SK-N-SH treated with all-trans-retinoic acid at 6 μM for 48 hours (cell line): ENCODE data around the gene SPTBN4.

Experiments
- ARNTL ChIP-seq: fragments of 450-650 bp; formaldehyde crosslinking; IDR thresholded peaks from 2 replicates; pipeline ENCODE4 v1.5.0; 2020; ENCODE audit warnings: low read depth, mild to moderate bottlenecking, moderate library complexity, borderline replicate concordance
- BACH2 ChIP-seq: fragments of 250-450 bp; sonication (Bioruptor Pico); IDR thresholded peaks from 2 replicates; pipeline ENCODE4 v1.9.0; 2021; ENCODE audit warnings: mild to moderate bottlenecking, borderline replicate concordance
- CSDC2 ChIP-seq: fragments of 250-450 bp; sonication (Bioruptor Pico); IDR thresholded peaks from 2 replicates; pipeline ENCODE4 v1.5.0; 2020; ENCODE audit warnings: mild to moderate bottlenecking, moderate library complexity
- OSR1 ChIP-seq: fragments of 250-450 bp; sonication (Bioruptor Pico); IDR thresholded peaks from 2 replicates; pipeline ENCODE4 v1.8.0; 2022; ENCODE audit warnings: moderate library complexity, mild to moderate bottlenecking, inconsistent platforms
- PPARA ChIP-seq: fragments of 250-450 bp; sonication (Bioruptor Pico); IDR thresholded peaks from 2 replicates; pipeline ENCODE4 v1.5.0; 2020; ENCODE audit warnings: mild to moderate bottlenecking, borderline replicate concordance
- RARB ChIP-seq: fragments of 250-450 bp; sonication (Bioruptor Pico); IDR thresholded peaks from 2 replicates; pipeline ENCODE4 v1.8.0; 2021; ENCODE audit warnings: mild to moderate bottlenecking, moderate library complexity
- TCF4 ChIP-seq: fragments of 250-450 bp; sonication (Bioruptor Pico); IDR thresholded peaks from 2 replicates; pipeline ENCODE4 v1.8.0; 2021; ENCODE audit warnings: mild to moderate bottlenecking, moderate library complexity, borderline replicate concordance
- TOX ChIP-seq: fragments of 250-450 bp; sonication (Bioruptor Pico); IDR thresholded peaks from 2 replicates; pipeline ENCODE4 v1.8.0; 2021; ENCODE audit warnings: mild to moderate bottlenecking, moderate library complexity, borderline replicate concordance
- ZFP30 ChIP-seq: fragments of 450-650 bp; formaldehyde crosslinking; IDR thresholded peaks from 2 replicates; pipeline ENCODE4 v1.5.0; 2022; ENCODE audit warnings: mild to moderate bottlenecking, moderate library complexity
- TF ChIP-seq, protein P1 (sequence below): fragments of 250-450 bp; sonication (Bioruptor Pico); IDR thresholded peaks from 2 replicates; pipeline ENCODE4 v1.8.0; 2020; ENCODE audit warnings: mild to moderate bottlenecking, moderate library complexity, borderline replicate concordance
- TF ChIP-seq, protein P2 (sequence below): fragments of 250-450 bp; sonication (Bioruptor Pico); IDR thresholded peaks from 2 replicates; pipeline ENCODE4 v1.5.1; 2021; ENCODE audit warnings: mild to moderate bottlenecking, moderate library complexity
- TF ChIP-seq, protein P3 (sequence below): fragments of 250-450 bp; sonication (Bioruptor Pico); IDR thresholded peaks from 2 replicates; pipeline ENCODE4 v1.8.0; 2021; ENCODE audit warnings: low read depth, mild to moderate bottlenecking, moderate library complexity, borderline replicate concordance
- TF ChIP-seq, protein P4 (sequence below): fragments of 250-450 bp; sonication (Bioruptor Pico); IDR thresholded peaks from 2 replicates; pipeline ENCODE4 v1.5.1; 2020; ENCODE audit warnings: low read depth, mild to moderate bottlenecking, moderate library complexity

DNA sequence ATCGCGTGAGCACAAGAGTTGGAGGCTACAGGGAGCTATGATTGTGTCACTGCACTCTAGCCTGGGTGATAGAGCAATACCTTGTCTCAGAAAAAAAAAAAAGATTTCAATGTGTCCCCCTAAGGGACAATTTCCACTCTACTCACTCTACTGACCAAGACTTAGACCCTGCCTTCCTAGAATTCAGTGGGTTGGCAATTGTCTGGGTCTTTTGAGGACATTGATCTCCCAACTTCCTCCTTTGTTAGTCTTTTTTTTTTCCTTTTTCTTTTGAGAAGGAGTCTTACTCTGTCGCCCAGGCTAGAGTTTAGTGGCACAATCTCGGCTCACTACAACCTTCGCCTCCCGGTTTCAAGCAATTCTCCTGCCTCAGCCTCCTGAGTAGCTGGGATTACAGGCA, 2.2 kb downstream of the SPTBN4 start:
- TF ChIP-seq CSDC2 (CRISPR knock-in tag): no peak
- TF ChIP-seq, protein P1, sequence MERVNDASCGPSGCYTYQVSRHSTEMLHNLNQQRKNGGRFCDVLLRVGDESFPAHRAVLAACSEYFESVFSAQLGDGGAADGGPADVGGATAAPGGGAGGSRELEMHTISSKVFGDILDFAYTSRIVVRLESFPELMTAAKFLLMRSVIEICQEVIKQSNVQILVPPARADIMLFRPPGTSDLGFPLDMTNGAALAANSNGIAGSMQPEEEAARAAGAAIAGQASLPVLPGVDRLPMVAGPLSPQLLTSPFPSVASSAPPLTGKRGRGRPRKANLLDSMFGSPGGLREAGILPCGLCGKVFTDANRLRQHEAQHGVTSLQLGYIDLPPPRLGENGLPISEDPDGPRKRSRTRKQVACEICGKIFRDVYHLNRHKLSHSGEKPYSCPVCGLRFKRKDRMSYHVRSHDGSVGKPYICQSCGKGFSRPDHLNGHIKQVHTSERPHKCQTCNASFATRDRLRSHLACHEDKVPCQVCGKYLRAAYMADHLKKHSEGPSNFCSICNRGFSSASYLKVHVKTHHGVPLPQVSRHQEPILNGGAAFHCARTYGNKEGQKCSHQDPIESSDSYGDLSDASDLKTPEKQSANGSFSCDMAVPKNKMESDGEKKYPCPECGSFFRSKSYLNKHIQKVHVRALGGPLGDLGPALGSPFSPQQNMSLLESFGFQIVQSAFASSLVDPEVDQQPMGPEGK: no peak
- TF ChIP-seq PPARA: no peak
- TF ChIP-seq ZFP30 (CRISPR knock-in tag): no peak
- no peak for TF ChIP-seq RARB (CRISPR knock-in tag)
- TF ChIP-seq, protein P2, sequence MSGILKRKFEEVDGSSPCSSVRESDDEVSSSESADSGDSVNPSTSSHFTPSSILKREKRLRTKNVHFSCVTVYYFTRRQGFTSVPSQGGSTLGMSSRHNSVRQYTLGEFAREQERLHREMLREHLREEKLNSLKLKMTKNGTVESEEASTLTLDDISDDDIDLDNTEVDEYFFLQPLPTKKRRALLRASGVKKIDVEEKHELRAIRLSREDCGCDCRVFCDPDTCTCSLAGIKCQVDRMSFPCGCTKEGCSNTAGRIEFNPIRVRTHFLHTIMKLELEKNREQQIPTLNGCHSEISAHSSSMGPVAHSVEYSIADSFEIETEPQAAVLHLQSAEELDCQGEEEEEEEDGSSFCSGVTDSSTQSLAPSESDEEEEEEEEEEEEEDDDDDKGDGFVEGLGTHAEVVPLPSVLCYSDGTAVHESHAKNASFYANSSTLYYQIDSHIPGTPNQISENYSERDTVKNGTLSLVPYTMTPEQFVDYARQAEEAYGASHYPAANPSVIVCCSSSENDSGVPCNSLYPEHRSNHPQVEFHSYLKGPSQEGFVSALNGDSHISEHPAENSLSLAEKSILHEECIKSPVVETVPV (CRISPR knock-in tag): no peak
- no peak for TF ChIP-seq ARNTL (CRISPR knock-in tag)
- no peak for TF ChIP-seq TOX (CRISPR knock-in tag)
- no peak for TF ChIP-seq TCF4 (CRISPR knock-in tag)
- TF ChIP-seq, protein P3, sequence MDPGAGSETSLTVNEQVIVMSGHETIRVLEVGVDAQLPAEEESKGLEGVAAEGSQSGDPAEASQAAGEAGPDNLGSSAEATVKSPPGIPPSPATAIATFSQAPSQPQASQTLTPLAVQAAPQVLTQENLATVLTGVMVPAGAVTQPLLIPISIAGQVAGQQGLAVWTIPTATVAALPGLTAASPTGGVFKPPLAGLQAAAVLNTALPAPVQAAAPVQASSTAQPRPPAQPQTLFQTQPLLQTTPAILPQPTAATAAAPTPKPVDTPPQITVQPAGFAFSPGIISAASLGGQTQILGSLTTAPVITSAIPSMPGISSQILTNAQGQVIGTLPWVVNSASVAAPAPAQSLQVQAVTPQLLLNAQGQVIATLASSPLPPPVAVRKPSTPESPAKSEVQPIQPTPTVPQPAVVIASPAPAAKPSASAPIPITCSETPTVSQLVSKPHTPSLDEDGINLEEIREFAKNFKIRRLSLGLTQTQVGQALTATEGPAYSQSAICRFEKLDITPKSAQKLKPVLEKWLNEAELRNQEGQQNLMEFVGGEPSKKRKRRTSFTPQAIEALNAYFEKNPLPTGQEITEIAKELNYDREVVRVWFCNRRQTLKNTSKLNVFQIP (CRISPR knock-in tag): no peak
- TF ChIP-seq, protein P4, sequence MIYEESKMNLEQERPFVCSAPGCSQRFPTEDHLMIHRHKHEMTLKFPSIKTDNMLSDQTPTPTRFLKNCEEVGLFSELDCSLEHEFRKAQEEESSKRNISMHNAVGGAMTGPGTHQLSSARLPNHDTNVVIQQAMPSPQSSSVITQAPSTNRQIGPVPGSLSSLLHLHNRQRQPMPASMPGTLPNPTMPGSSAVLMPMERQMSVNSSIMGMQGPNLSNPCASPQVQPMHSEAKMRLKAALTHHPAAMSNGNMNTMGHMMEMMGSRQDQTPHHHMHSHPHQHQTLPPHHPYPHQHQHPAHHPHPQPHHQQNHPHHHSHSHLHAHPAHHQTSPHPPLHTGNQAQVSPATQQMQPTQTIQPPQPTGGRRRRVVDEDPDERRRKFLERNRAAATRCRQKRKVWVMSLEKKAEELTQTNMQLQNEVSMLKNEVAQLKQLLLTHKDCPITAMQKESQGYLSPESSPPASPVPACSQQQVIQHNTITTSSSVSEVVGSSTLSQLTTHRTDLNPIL (CRISPR knock-in tag): no peak
- TF ChIP-seq OSR1 (CRISPR knock-in tag): no peak
- TF ChIP-seq BACH2 (CRISPR knock-in tag): no peak
